VCaP (cell line): ENCODE results near the gene RBMS3.

Experiments
- H3K27ac ChIP-seq: fragments of 450-650 bp; 2 replicates; pipeline ENCODE4 v1.5.1; 2017
- CTCF ChIP-seq: fragments of 450-650 bp; conservative IDR thresholded peaks from 2 replicates; pipeline ENCODE4 v1.5.1; 2017; ENCODE audit warnings: mild to moderate bottlenecking, moderate library complexity

The RBMS3 gene

GRCh38 chr3:29565236-29565635, 284.4 kb downstream of the RBMS3 start:
- H3K27ac ChIP-seq: no peak overlapping the region
- TF ChIP-seq CTCF: no peak

- no peak for TF ChIP-seq CTCF
- H3K27ac ChIP-seq: no peak overlapping the region
Measured at GRCh38 chr3:29567501-29567900, 286.6 kb downstream of the RBMS3 start.

- no peak overlapping the region for H3K27ac ChIP-seq
- TF ChIP-seq CTCF: no peak
Measured at GRCh38 chr3:29568355-29568754, 287.5 kb downstream of the RBMS3 start.

GRCh38 chr3:29576181-29576580, 295.3 kb downstream of the RBMS3 start:
- H3K27ac ChIP-seq: no peak overlapping the region
- no peak for TF ChIP-seq CTCF

GRCh38 chr3:29576675-29577074, 295.8 kb downstream of the RBMS3 start:
- no peak for TF ChIP-seq CTCF
- H3K27ac ChIP-seq: no peak overlapping the region

GRCh38 chr3:29577250-29577649, 296.4 kb downstream of the RBMS3 start:
- no peak overlapping the region for H3K27ac ChIP-seq
- no peak for TF ChIP-seq CTCF

GRCh38 chr3:29581311-29581710, 300.4 kb downstream of the RBMS3 start:
- no peak for TF ChIP-seq CTCF
- H3K27ac ChIP-seq: no peak overlapping the region

- H3K27ac ChIP-seq: no peak overlapping the region
- no peak for TF ChIP-seq CTCF
Measured at GRCh38 chr3:29582273-29582672, 301.4 kb downstream of the RBMS3 start.
